GM23338 (cell line): ENCODE data around the gene KCNQ5. TPM values are rescaled to one million over a fixed set of nuclear protein-coding genes. Genes with fewer than 3 reads are reported as not detected.

ENCODE experiments used
- ATAC-seq: fragments of 200-7000 bp; cut with Tn5 transposase; 3 replicates; pipeline ENCODE4 v1.9.1; 2020
- DNase-seq: peaks from one replicate; pipeline ENCODE4 v3.0.0-alpha.2; 2015; ENCODE audit warnings: low spot score
- H2AFZ ChIP-seq: fragments of 200-600 bp; sonication (generic); 2 replicates; pipeline ENCODE4 v1.8.0; 2016; ENCODE audit warnings: antibody characterized with exemption, mild to moderate bottlenecking, moderate library complexity
- H3F3A ChIP-seq: fragments of 200-600 bp; sonication (generic); replicated peaks from 2 replicates; pipeline ENCODE4 v1.8.0; 2017; ENCODE audit warnings: antibody characterized with exemption, mixed run types, low read depth
- H3K27ac ChIP-seq: fragments of 200-600 bp; sonication (generic); 2 replicates; pipeline ENCODE4 v1.6.1; 2016; ENCODE audit warnings: low read depth
- H3K27me3 ChIP-seq: fragments of 200-600 bp; sonication (generic); 2 replicates; pipeline ENCODE4 v1.8.0; 2016; ENCODE audit warnings: mild to moderate bottlenecking, mixed run types, moderate library complexity; ENCODE audit not compliant: insufficient read depth
- H3K36me3 ChIP-seq: fragments of 200-600 bp; sonication (generic); 2 replicates; pipeline ENCODE4 v1.8.0; 2016; ENCODE audit warnings: mild to moderate bottlenecking; ENCODE audit not compliant: insufficient read depth
- H3K4me1 ChIP-seq: fragments of 200-600 bp; sonication (generic); 2 replicates; pipeline ENCODE4 v1.8.0; 2016; ENCODE audit warnings: mild to moderate bottlenecking, moderate library complexity; ENCODE audit not compliant: insufficient read depth
- H3K4me2 ChIP-seq: fragments of 200-600 bp; sonication (generic); 2 replicates; pipeline ENCODE4 v1.7.1; 2017; ENCODE audit warnings: mixed run types
- H3K4me3 ChIP-seq: fragments of 200-600 bp; sonication (generic); 2 replicates; pipeline ENCODE4 v1.6.1; 2016; ENCODE audit warnings: mixed run types
- H3K79me2 ChIP-seq: fragments of 200-600 bp; sonication (generic); replicated peaks from 2 replicates; pipeline ENCODE4 v1.8.0; 2017; ENCODE audit warnings: mild to moderate bottlenecking; ENCODE audit not compliant: insufficient read depth
- H3K9me2 ChIP-seq: fragments of 200-600 bp; sonication (generic); 2 replicates; pipeline ENCODE4 v1.8.0; 2017; ENCODE audit not compliant: insufficient read depth
- H4K20me1 ChIP-seq: fragments of 200-600 bp; sonication (generic); replicated peaks from 2 replicates; pipeline ENCODE4 v1.8.0; 2017; ENCODE audit warnings: mild to moderate bottlenecking; ENCODE audit not compliant: insufficient read depth
- H3K27ac Mint-ChIP-seq: 2 replicates; pipeline ENCODE4 v1.8.0; 2020; ENCODE audit warnings: inconsistent platforms, mild to moderate bottlenecking, moderate library complexity, mixed read lengths
- H3K27me3 Mint-ChIP-seq: 3 replicates; pipeline ENCODE4 v1.8.0; 2022; ENCODE audit warnings: low read depth, mild to moderate bottlenecking, moderate library complexity, mixed read lengths, inconsistent platforms; ENCODE audit not compliant: insufficient read depth, poor library complexity
- H3K36me3 Mint-ChIP-seq: 3 replicates; pipeline ENCODE4 v1.8.0; 2021; ENCODE audit warnings: low read depth, mild to moderate bottlenecking, inconsistent platforms, moderate library complexity, mixed read lengths
- H3K4me1 Mint-ChIP-seq: 3 replicates; pipeline ENCODE4 v1.8.0; 2020; ENCODE audit warnings: mild to moderate bottlenecking, inconsistent platforms, mixed read lengths
- H3K4me3 Mint-ChIP-seq: 3 replicates; pipeline ENCODE4 v1.8.0; 2021; ENCODE audit warnings: moderate library complexity, mild to moderate bottlenecking, inconsistent platforms, mixed read lengths
- H3K9me3 Mint-ChIP-seq: 3 replicates; pipeline ENCODE4 v1.8.0; 2020; ENCODE audit warnings: moderate library complexity, mild to moderate bottlenecking, inconsistent platforms, mixed read lengths
- CREB1 ChIP-seq: fragments of 250-450 bp; sonication (Bioruptor Pico); IDR thresholded peaks from 2 replicates; pipeline ENCODE4 v1.5.0; 2020; ENCODE audit warnings: low read depth, mild to moderate bottlenecking, moderate library complexity
- EZH2 ChIP-seq: fragments of 200-600 bp; sonication (generic); IDR thresholded peaks from one replicate; pipeline ENCODE4 v1.8.0; 2017; ENCODE audit warnings: antibody characterized with exemption, mild to moderate bottlenecking, low read depth; ENCODE audit not compliant: unreplicated experiment
- JUNB ChIP-seq: IDR thresholded peaks from one replicate; pipeline ENCODE4 v1.6.1; 2016; ENCODE audit warnings: antibody characterized with exemption; ENCODE audit not compliant: unreplicated experiment
- NANOG ChIP-seq: IDR thresholded peaks from 2 replicates; pipeline ENCODE4 v1.6.1; 2016; ENCODE audit warnings: antibody characterized with exemption, borderline replicate concordance
- POLR2AphosphoS5 ChIP-seq: IDR thresholded peaks from 2 replicates; pipeline ENCODE4 v1.6.1; 2016; ENCODE audit warnings: antibody characterized with exemption, low read depth
- REST ChIP-seq: IDR thresholded peaks from one replicate; pipeline ENCODE4 v1.6.1; 2018; ENCODE audit warnings: antibody characterized with exemption; ENCODE audit not compliant: unreplicated experiment
- ZNF114 ChIP-seq: fragments of 250-450 bp; sonication (Bioruptor Pico); IDR thresholded peaks from 2 replicates; pipeline ENCODE4 v1.5.0; 2020; ENCODE audit warnings: mild to moderate bottlenecking, moderate library complexity
- ZNF462 ChIP-seq: fragments of 250-450 bp; sonication (Bioruptor Pico); IDR thresholded peaks from 2 replicates; pipeline ENCODE4 v1.5.0; 2020; ENCODE audit warnings: mild to moderate bottlenecking, moderate library complexity
- polyA plus RNA-seq: library from polyadenylated mRNA; unstranded; fragments of >200 nt; fragmentation: Nextera tagmentation; extraction: Ambion mirVana; gene quantifications from 2 replicates; pipeline ENCODE4 v1.2.1, GENCODE V29; 2016
- total RNA-seq: library from RNA; depleted of rRNA; stranded (reverse); fragments of >200 nt; shearing (Covaris generic); gene quantifications from 2 replicates; pipeline ENCODE4 v1.2.3, GENCODE V29; 2014

KCNQ5 gene
- total and polyA plus RNA-seq, 2 experiments from 2014 or later, result 0.68 to 0.87 TPM

- Histone ChIP-seq H3K79me2 (no peaks in the 10 kb centered on the region), H4K20me1 (no peaks in the 10 kb centered on the region), H3K4me1 (no peaks in the 10 kb centered on the region), H3K9me2 (no peaks in the 10 kb centered on the region), H3K4me2 (no peak overlapping the region), H2AFZ (no peak overlapping the region), H3F3A (no peaks in the 10 kb centered on the region), H3K4me3 (no peak overlapping the region), H3K36me3 (no peaks in the 10 kb centered on the region), H3K27ac (no peak overlapping the region), H3K27me3 (no peaks in the 10 kb centered on the region)
- DNase-seq, result no peak
- H3K27ac Mint-ChIP-seq, result no peak overlapping the region
- H3K27me3 Mint-ChIP-seq, result no peaks in the 10 kb centered on the region
- no peak overlapping the region for H3K4me3 Mint-ChIP-seq
- no peaks in the 10 kb centered on the region for H3K4me1 Mint-ChIP-seq
- ATAC-seq, result no peak
- no peaks in the 10 kb centered on the region for H3K9me3 Mint-ChIP-seq
- H3K36me3 Mint-ChIP-seq, result no peaks in the 10 kb centered on the region
- no peak for TF ChIP-seq JUNB
- no peak for TF ChIP-seq REST
- no peak for TF ChIP-seq CREB1 (CRISPR knock-in tag)
- no peak for TF ChIP-seq POLR2AphosphoS5
These were observed 289.7 kb downstream of the KCNQ5 start for GRCh38 chr6:72911463-72912155.

GRCh38 chr6:72913797-72914196 lies 291.9 kb downstream of the KCNQ5 start:
- Mint-ChIP-seq H3K27me3 (no peaks in the 10 kb centered on the region), H3K9me3 (no peaks in the 10 kb centered on the region), H3K4me1 (no peaks in the 10 kb centered on the region), H3K4me3 (no peak overlapping the region), H3K27ac (no peak overlapping the region), H3K36me3 (no peaks in the 10 kb centered on the region)
- DNase-seq, result no peak
- no peaks in the 10 kb centered on the region for H3K36me3 ChIP-seq
- no peaks in the 10 kb centered on the region for H4K20me1 ChIP-seq
- no peak for ATAC-seq
- H3F3A ChIP-seq, result no peaks in the 10 kb centered on the region
- no peaks in the 10 kb centered on the region for H3K79me2 ChIP-seq
- no peak overlapping the region for H3K4me2 ChIP-seq
- no peak overlapping the region for H3K4me3 ChIP-seq
- no peaks in the 10 kb centered on the region for H3K27me3 ChIP-seq
- no peak overlapping the region for H2AFZ ChIP-seq
- H3K9me2 ChIP-seq, result no peaks in the 10 kb centered on the region
- H3K4me1 ChIP-seq, result no peaks in the 10 kb centered on the region
- H3K27ac ChIP-seq, result no peak overlapping the region
- no peak for TF ChIP-seq ZNF114
- no peak for TF ChIP-seq ZNF462 (CRISPR knock-in tag)
- no peak for TF ChIP-seq NANOG
- no peak for TF ChIP-seq EZH2
- no peak for TF ChIP-seq POLR2AphosphoS5
- TF ChIP-seq CREB1 (CRISPR knock-in tag), result no peak
